GM23338 (cell line): ENCODE measurements around the gene SLC30A7. TPM values are rescaled to one million over a fixed set of nuclear protein-coding genes. Genes with fewer than 3 reads are reported as not detected.

ENCODE experiments used
- ATAC-seq: fragments of 200-7000 bp; cut with Tn5 transposase; 3 replicates; pipeline ENCODE4 v1.9.1; 2020
- DNase-seq: peaks from one replicate; pipeline ENCODE4 v3.0.0-alpha.2; 2015; ENCODE audit warnings: low spot score
- H2AFZ ChIP-seq: fragments of 200-600 bp; sonication (generic); 2 replicates; pipeline ENCODE4 v1.8.0; 2016; ENCODE audit warnings: antibody characterized with exemption, mild to moderate bottlenecking, moderate library complexity
- H3F3A ChIP-seq: fragments of 200-600 bp; sonication (generic); replicated peaks from 2 replicates; pipeline ENCODE4 v1.8.0; 2017; ENCODE audit warnings: antibody characterized with exemption, mixed run types, low read depth
- H3K27ac ChIP-seq: fragments of 200-600 bp; sonication (generic); 2 replicates; pipeline ENCODE4 v1.6.1; 2016; ENCODE audit warnings: low read depth
- H3K27me3 ChIP-seq: fragments of 200-600 bp; sonication (generic); 2 replicates; pipeline ENCODE4 v1.8.0; 2016; ENCODE audit warnings: mild to moderate bottlenecking, mixed run types, moderate library complexity; ENCODE audit not compliant: insufficient read depth
- H3K36me3 ChIP-seq: fragments of 200-600 bp; sonication (generic); 2 replicates; pipeline ENCODE4 v1.8.0; 2016; ENCODE audit warnings: mild to moderate bottlenecking; ENCODE audit not compliant: insufficient read depth
- H3K4me1 ChIP-seq: fragments of 200-600 bp; sonication (generic); 2 replicates; pipeline ENCODE4 v1.8.0; 2016; ENCODE audit warnings: mild to moderate bottlenecking, moderate library complexity; ENCODE audit not compliant: insufficient read depth
- H3K4me2 ChIP-seq: fragments of 200-600 bp; sonication (generic); 2 replicates; pipeline ENCODE4 v1.7.1; 2017; ENCODE audit warnings: mixed run types
- H3K4me3 ChIP-seq: fragments of 200-600 bp; sonication (generic); 2 replicates; pipeline ENCODE4 v1.6.1; 2016; ENCODE audit warnings: mixed run types
- H3K79me2 ChIP-seq: fragments of 200-600 bp; sonication (generic); replicated peaks from 2 replicates; pipeline ENCODE4 v1.8.0; 2017; ENCODE audit warnings: mild to moderate bottlenecking; ENCODE audit not compliant: insufficient read depth
- H3K9me2 ChIP-seq: fragments of 200-600 bp; sonication (generic); 2 replicates; pipeline ENCODE4 v1.8.0; 2017; ENCODE audit not compliant: insufficient read depth
- H4K20me1 ChIP-seq: fragments of 200-600 bp; sonication (generic); replicated peaks from 2 replicates; pipeline ENCODE4 v1.8.0; 2017; ENCODE audit warnings: mild to moderate bottlenecking; ENCODE audit not compliant: insufficient read depth
- H3K27ac Mint-ChIP-seq: 2 replicates; pipeline ENCODE4 v1.8.0; 2020; ENCODE audit warnings: inconsistent platforms, mild to moderate bottlenecking, moderate library complexity, mixed read lengths
- H3K27me3 Mint-ChIP-seq: 3 replicates; pipeline ENCODE4 v1.8.0; 2022; ENCODE audit warnings: low read depth, mild to moderate bottlenecking, moderate library complexity, mixed read lengths, inconsistent platforms; ENCODE audit not compliant: insufficient read depth, poor library complexity
- H3K36me3 Mint-ChIP-seq: 3 replicates; pipeline ENCODE4 v1.8.0; 2021; ENCODE audit warnings: low read depth, mild to moderate bottlenecking, inconsistent platforms, moderate library complexity, mixed read lengths
- H3K4me1 Mint-ChIP-seq: 3 replicates; pipeline ENCODE4 v1.8.0; 2020; ENCODE audit warnings: mild to moderate bottlenecking, inconsistent platforms, mixed read lengths
- H3K4me3 Mint-ChIP-seq: 3 replicates; pipeline ENCODE4 v1.8.0; 2021; ENCODE audit warnings: moderate library complexity, mild to moderate bottlenecking, inconsistent platforms, mixed read lengths
- H3K9me3 Mint-ChIP-seq: 3 replicates; pipeline ENCODE4 v1.8.0; 2020; ENCODE audit warnings: moderate library complexity, mild to moderate bottlenecking, inconsistent platforms, mixed read lengths
- CREB1 ChIP-seq: fragments of 250-450 bp; sonication (Bioruptor Pico); IDR thresholded peaks from 2 replicates; pipeline ENCODE4 v1.5.0; 2020; ENCODE audit warnings: low read depth, mild to moderate bottlenecking, moderate library complexity
- EZH2 ChIP-seq: fragments of 200-600 bp; sonication (generic); IDR thresholded peaks from one replicate; pipeline ENCODE4 v1.8.0; 2017; ENCODE audit warnings: antibody characterized with exemption, mild to moderate bottlenecking, low read depth; ENCODE audit not compliant: unreplicated experiment
- EZH2phosphoT487 ChIP-seq: fragments of 200-600 bp; sonication (generic); IDR thresholded peaks from one replicate; pipeline ENCODE4 v1.8.1; 2018; ENCODE audit warnings: antibody characterized with exemption; ENCODE audit not compliant: unreplicated experiment
- JUNB ChIP-seq: IDR thresholded peaks from one replicate; pipeline ENCODE4 v1.6.1; 2016; ENCODE audit warnings: antibody characterized with exemption; ENCODE audit not compliant: unreplicated experiment
- NANOG ChIP-seq: IDR thresholded peaks from 2 replicates; pipeline ENCODE4 v1.6.1; 2016; ENCODE audit warnings: antibody characterized with exemption, borderline replicate concordance
- POLR2AphosphoS5 ChIP-seq: IDR thresholded peaks from 2 replicates; pipeline ENCODE4 v1.6.1; 2016; ENCODE audit warnings: antibody characterized with exemption, low read depth
- STAT1 ChIP-seq: IDR thresholded peaks from one replicate; pipeline ENCODE4 v1.6.1; 2016; ENCODE audit warnings: antibody characterized with exemption; ENCODE audit not compliant: unreplicated experiment
- ZNF114 ChIP-seq: fragments of 250-450 bp; sonication (Bioruptor Pico); IDR thresholded peaks from 2 replicates; pipeline ENCODE4 v1.5.0; 2020; ENCODE audit warnings: mild to moderate bottlenecking, moderate library complexity
- ZNF331 ChIP-seq: fragments of 250-450 bp; sonication (Bioruptor Pico); IDR thresholded peaks from 2 replicates; pipeline ENCODE4 v1.5.0; 2020; ENCODE audit warnings: low read depth, mild to moderate bottlenecking, moderate library complexity
- polyA plus RNA-seq: library from polyadenylated mRNA; unstranded; fragments of >200 nt; fragmentation: Nextera tagmentation; extraction: Ambion mirVana; gene quantifications from 2 replicates; pipeline ENCODE4 v1.2.1, GENCODE V29; 2016
- total RNA-seq: library from RNA; depleted of rRNA; stranded (reverse); fragments of >200 nt; shearing (Covaris generic); gene quantifications from 2 replicates; pipeline ENCODE4 v1.2.3, GENCODE V29; 2014
- TF ChIP-seq, protein P1 (sequence below), 2 experiments: fragments of 200-600 bp in 1 of 2; sonication (generic) in 1 of 2; conservative IDR thresholded peaks; 2 replicates each; pipeline versions ENCODE4 v1.5.1 to v1.6.1; 2016 to 2017; ENCODE audit warnings: antibody characterized with exemption in 2 of 2, low read depth in 2 of 2, mild to moderate bottlenecking in 2 of 2, moderate library complexity in 1 of 2
- TF ChIP-seq, protein P2 (sequence below): IDR thresholded peaks from one replicate; pipeline ENCODE4 v1.6.1; 2018; ENCODE audit warnings: antibody characterized with exemption; ENCODE audit not compliant: unreplicated experiment
- TF ChIP-seq, protein P3 (sequence below): IDR thresholded peaks from 2 replicates; pipeline ENCODE4 v1.6.1; 2016; ENCODE audit warnings: antibody characterized with exemption
- TF ChIP-seq, protein P4 (sequence below): fragments of 250-450 bp; sonication (Bioruptor Pico); IDR thresholded peaks from 2 replicates; pipeline ENCODE4 v1.5.0; 2020; ENCODE audit warnings: mild to moderate bottlenecking, moderate library complexity

Gene SLC30A7
- total and polyA plus RNA-seq, 2 experiments from 2014 or later, result 9.8 to 25.1 TPM

GRCh38 chr1:100927276-100927675 lies 31.4 kb downstream of the SLC30A7 start:
- no peaks in the 10 kb centered on the region for H3K27me3 Mint-ChIP-seq
- TF ChIP-seq ZNF114 (CRISPR knock-in tag) (no peak), CREB1 (CRISPR knock-in tag) (no peak), EZH2phosphoT487 (no peak), JUNB (no peak), STAT1 (no peak), EZH2 (no peak), POLR2AphosphoS5 (no peak), NANOG (no peak), ZNF331 (CRISPR knock-in tag) (no peak)
- TF ChIP-seq, protein P1, sequence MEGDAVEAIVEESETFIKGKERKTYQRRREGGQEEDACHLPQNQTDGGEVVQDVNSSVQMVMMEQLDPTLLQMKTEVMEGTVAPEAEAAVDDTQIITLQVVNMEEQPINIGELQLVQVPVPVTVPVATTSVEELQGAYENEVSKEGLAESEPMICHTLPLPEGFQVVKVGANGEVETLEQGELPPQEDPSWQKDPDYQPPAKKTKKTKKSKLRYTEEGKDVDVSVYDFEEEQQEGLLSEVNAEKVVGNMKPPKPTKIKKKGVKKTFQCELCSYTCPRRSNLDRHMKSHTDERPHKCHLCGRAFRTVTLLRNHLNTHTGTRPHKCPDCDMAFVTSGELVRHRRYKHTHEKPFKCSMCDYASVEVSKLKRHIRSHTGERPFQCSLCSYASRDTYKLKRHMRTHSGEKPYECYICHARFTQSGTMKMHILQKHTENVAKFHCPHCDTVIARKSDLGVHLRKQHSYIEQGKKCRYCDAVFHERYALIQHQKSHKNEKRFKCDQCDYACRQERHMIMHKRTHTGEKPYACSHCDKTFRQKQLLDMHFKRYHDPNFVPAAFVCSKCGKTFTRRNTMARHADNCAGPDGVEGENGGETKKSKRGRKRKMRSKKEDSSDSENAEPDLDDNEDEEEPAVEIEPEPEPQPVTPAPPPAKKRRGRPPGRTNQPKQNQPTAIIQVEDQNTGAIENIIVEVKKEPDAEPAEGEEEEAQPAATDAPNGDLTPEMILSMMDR (conservative IDR thresholded peaks at IDR 0.05; ENCODE audit: low read depth in 2 of 2), result no peak
- TF ChIP-seq, protein P2, sequence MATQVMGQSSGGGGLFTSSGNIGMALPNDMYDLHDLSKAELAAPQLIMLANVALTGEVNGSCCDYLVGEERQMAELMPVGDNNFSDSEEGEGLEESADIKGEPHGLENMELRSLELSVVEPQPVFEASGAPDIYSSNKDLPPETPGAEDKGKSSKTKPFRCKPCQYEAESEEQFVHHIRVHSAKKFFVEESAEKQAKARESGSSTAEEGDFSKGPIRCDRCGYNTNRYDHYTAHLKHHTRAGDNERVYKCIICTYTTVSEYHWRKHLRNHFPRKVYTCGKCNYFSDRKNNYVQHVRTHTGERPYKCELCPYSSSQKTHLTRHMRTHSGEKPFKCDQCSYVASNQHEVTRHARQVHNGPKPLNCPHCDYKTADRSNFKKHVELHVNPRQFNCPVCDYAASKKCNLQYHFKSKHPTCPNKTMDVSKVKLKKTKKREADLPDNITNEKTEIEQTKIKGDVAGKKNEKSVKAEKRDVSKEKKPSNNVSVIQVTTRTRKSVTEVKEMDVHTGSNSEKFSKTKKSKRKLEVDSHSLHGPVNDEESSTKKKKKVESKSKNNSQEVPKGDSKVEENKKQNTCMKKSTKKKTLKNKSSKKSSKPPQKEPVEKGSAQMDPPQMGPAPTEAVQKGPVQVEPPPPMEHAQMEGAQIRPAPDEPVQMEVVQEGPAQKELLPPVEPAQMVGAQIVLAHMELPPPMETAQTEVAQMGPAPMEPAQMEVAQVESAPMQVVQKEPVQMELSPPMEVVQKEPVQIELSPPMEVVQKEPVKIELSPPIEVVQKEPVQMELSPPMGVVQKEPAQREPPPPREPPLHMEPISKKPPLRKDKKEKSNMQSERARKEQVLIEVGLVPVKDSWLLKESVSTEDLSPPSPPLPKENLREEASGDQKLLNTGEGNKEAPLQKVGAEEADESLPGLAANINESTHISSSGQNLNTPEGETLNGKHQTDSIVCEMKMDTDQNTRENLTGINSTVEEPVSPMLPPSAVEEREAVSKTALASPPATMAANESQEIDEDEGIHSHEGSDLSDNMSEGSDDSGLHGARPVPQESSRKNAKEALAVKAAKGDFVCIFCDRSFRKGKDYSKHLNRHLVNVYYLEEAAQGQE, result no peak
- TF ChIP-seq, protein P3, sequence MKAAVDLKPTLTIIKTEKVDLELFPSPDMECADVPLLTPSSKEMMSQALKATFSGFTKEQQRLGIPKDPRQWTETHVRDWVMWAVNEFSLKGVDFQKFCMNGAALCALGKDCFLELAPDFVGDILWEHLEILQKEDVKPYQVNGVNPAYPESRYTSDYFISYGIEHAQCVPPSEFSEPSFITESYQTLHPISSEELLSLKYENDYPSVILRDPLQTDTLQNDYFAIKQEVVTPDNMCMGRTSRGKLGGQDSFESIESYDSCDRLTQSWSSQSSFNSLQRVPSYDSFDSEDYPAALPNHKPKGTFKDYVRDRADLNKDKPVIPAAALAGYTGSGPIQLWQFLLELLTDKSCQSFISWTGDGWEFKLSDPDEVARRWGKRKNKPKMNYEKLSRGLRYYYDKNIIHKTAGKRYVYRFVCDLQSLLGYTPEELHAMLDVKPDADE, result no peak
- TF ChIP-seq, protein P4, sequence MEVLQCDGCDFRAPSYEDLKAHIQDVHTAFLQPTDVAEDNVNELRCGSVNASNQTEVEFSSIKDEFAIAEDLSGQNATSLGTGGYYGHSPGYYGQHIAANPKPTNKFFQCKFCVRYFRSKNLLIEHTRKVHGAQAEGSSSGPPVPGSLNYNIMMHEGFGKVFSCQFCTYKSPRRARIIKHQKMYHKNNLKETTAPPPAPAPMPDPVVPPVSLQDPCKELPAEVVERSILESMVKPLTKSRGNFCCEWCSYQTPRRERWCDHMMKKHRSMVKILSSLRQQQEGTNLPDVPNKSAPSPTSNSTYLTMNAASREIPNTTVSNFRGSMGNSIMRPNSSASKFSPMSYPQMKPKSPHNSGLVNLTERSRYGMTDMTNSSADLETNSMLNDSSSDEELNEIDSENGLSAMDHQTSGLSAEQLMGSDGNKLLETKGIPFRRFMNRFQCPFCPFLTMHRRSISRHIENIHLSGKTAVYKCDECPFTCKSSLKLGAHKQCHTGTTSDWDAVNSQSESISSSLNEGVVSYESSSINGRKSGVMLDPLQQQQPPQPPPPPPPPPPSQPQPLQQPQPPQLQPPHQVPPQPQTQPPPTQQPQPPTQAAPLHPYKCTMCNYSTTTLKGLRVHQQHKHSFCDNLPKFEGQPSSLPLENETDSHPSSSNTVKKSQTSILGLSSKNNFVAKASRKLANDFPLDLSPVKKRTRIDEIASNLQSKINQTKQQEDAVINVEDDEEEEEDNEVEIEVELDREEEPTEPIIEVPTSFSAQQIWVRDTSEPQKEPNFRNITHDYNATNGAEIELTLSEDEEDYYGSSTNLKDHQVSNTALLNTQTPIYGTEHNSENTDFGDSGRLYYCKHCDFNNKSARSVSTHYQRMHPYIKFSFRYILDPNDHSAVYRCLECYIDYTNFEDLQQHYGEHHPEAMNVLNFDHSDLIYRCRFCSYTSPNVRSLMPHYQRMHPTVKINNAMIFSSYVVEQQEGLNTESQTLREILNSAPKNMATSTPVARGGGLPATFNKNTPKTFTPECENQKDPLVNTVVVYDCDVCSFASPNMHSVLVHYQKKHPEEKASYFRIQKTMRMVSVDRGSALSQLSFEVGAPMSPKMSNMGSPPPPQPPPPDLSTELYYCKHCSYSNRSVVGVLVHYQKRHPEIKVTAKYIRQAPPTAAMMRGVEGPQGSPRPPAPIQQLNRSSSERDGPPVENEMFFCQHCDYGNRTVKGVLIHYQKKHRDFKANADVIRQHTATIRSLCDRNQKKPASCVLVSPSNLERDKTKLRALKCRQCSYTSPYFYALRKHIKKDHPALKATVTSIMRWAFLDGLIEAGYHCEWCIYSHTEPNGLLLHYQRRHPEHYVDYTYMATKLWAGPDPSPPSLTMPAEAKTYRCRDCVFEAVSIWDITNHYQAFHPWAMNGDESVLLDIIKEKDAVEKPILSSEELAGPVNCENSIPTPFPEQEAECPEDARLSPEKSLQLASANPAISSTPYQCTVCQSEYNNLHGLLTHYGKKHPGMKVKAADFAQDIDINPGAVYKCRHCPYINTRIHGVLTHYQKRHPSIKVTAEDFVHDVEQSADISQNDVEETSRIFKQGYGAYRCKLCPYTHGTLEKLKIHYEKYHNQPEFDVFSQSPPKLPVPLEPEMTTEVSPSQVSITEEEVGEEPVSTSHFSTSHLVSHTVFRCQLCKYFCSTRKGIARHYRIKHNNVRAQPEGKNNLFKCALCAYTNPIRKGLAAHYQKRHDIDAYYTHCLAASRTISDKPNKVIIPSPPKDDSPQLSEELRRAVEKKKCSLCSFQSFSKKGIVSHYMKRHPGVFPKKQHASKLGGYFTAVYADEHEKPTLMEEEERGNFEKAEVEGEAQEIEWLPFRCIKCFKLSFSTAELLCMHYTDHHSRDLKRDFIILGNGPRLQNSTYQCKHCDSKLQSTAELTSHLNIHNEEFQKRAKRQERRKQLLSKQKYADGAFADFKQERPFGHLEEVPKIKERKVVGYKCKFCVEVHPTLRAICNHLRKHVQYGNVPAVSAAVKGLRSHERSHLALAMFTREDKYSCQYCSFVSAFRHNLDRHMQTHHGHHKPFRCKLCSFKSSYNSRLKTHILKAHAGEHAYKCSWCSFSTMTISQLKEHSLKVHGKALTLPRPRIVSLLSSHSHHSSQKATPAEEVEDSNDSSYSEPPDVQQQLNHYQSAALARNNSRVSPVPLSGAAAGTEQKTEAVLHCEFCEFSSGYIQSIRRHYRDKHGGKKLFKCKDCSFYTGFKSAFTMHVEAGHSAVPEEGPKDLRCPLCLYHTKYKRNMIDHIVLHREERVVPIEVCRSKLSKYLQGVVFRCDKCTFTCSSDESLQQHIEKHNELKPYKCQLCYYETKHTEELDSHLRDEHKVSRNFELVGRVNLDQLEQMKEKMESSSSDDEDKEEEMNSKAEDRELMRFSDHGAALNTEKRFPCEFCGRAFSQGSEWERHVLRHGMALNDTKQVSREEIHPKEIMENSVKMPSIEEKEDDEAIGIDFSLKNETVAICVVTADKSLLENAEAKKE, result no peak
- no peaks in the 10 kb centered on the region for H3K4me1 ChIP-seq
- H4K20me1 ChIP-seq, result 0 out of 2 replicates have a peak, but pooled peaks cover 3% of the 10 kb centered on the region
- no peak overlapping the region for H3K4me2 ChIP-seq
- H3K9me3 Mint-ChIP-seq, result 0 out of 3 replicates have a peak, but pooled peaks cover 3% of the 10 kb centered on the region
- no peaks in the 10 kb centered on the region for H3K4me1 Mint-ChIP-seq
- H3K4me3 Mint-ChIP-seq, result no peak overlapping the region
- peaks cover 32% of the 10 kb centered on the region for H3K36me3 Mint-ChIP-seq
- H3K27ac Mint-ChIP-seq, result no peak overlapping the region
- ATAC-seq (no peak), DNase-seq (no peak)
- no peak overlapping the region for H3K4me3 ChIP-seq
- no peak overlapping the region for H3K27ac ChIP-seq
- no peaks in the 10 kb centered on the region for H3K27me3 ChIP-seq
- no peaks in the 10 kb centered on the region for H3K9me2 ChIP-seq
- no peak overlapping the region for H2AFZ ChIP-seq
- H3F3A ChIP-seq, result no peaks in the 10 kb centered on the region
- no peaks in the 10 kb centered on the region; the same call in 1 of the 2 replicates for H3K79me2 ChIP-seq
- peaks cover 17% of the 10 kb centered on the region; the same call in 1 of the 2 replicates for H3K36me3 ChIP-seq
